OCI-LY1 (cell line): ENCODE results near the gene CACNG4.

Experiments
- EZH2 ChIP-seq: fragments of 200-600 bp; sonication (generic), shearing (Covaris generic); IDR thresholded peaks from 2 replicates; pipeline ENCODE4 v1.8.0; 2017; ENCODE audit warnings: borderline replicate concordance, mixed run types, mild to moderate bottlenecking, antibody characterized with exemption, low read length, moderate library complexity, mixed read lengths
- TF ChIP-seq, protein P1 (sequence below): fragments of 200-600 bp; sonication (generic), shearing (Covaris generic); IDR thresholded peaks from 2 replicates; pipeline ENCODE4 v1.5.1; 2017; ENCODE audit warnings: mild to moderate bottlenecking, antibody characterized with exemption, low read length, moderate library complexity, mixed read lengths

DNA sequence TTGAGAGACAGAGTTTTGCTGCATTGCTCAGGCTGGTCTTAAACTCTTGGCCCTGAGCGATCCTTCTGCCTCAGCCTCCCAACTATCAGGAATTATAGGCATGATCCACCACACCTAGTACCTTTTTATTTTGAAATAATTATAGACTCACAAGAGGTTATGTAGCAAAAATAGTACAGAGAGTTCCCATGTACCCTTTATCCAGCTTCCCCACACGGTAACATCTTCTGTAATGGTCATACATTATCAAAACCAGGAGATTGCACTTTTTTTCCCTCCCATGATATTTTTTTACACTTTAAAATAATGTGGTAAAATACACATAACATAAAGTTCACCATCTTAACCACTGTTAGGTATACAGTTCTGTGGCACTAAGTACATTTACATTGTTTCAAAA, 28.8 kb upstream of the CACNG4 start:
- TF ChIP-seq, protein P1, sequence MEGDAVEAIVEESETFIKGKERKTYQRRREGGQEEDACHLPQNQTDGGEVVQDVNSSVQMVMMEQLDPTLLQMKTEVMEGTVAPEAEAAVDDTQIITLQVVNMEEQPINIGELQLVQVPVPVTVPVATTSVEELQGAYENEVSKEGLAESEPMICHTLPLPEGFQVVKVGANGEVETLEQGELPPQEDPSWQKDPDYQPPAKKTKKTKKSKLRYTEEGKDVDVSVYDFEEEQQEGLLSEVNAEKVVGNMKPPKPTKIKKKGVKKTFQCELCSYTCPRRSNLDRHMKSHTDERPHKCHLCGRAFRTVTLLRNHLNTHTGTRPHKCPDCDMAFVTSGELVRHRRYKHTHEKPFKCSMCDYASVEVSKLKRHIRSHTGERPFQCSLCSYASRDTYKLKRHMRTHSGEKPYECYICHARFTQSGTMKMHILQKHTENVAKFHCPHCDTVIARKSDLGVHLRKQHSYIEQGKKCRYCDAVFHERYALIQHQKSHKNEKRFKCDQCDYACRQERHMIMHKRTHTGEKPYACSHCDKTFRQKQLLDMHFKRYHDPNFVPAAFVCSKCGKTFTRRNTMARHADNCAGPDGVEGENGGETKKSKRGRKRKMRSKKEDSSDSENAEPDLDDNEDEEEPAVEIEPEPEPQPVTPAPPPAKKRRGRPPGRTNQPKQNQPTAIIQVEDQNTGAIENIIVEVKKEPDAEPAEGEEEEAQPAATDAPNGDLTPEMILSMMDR, result no peak
- TF ChIP-seq EZH2, result no peak
